G401.6 (cell line): ENCODE measurements around the gene SNX17.
A peak's percentile ranks its signal among the peaks of the same experiment; 100 is the strongest.
"Not testable (repeated sequence)": the region's sequence is repeated elsewhere in the genome, so short reads cannot be mapped to it uniquely, and the experiment has no call there.

ENCODE experiments used
- FAIRE-seq: peaks from 2 replicates; lab custom pipeline; 2012; peaks lifted over from hg19 to GRCh38; lab: Jason Lieb, UNC

SNX17 gene

GRCh38 chr2:27400348-27401135 is 30.1 kb downstream of the SNX17 start:
- FAIRE-seq: no peak

DNA sequence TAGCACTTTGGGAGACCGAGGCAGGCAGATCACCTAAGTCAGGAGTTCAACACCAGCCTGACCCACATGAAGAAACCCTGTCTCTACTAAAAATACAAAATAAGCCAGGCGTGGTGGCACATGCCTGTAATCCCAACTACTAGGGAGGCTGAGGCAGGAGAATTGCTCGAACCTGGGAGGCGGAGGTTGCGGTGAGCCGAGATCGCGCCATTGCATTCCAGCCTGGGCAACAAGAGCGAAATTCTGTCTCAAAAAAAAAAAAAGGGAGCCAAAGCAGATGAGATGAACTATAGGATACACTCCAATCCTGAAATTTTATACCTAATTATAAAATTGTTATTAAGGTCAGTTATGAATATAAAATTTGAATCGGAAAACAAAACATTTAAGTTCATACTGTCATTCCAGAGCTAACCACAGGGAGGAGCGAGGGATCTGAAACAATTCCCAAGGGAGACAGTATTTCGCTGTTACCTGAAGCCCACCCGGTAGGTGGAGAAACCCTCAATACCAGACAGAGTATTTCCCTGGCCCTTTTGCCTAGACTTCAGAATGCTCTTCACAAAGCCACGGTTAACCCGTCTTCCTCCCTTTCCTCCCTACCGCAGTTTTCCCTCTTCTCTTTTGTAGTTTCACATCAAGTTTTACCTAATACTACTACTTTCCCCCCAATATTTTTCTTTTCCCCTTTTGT is 37.5 kb downstream of the SNX17 start:
- peak; percentile 91 for FAIRE-seq

- FAIRE-seq: no peak
These were observed 38.3 kb downstream of the SNX17 start for GRCh38 chr2:27408601-27409320.

GRCh38 chr2:27409321-27410073 is 39.1 kb downstream of the SNX17 start, which contains the start of gene PPM1G:
Gene PPM1G, minus strand, starts transcription at chr2:27409591. Its CDS starts 169 bp downstream, at chr2:27409422.
- FAIRE-seq: peak; percentile 50

GRCh38 chr2:27412419-27413152 is 42.2 kb downstream of the SNX17 start:
- no peak for FAIRE-seq

DNA sequence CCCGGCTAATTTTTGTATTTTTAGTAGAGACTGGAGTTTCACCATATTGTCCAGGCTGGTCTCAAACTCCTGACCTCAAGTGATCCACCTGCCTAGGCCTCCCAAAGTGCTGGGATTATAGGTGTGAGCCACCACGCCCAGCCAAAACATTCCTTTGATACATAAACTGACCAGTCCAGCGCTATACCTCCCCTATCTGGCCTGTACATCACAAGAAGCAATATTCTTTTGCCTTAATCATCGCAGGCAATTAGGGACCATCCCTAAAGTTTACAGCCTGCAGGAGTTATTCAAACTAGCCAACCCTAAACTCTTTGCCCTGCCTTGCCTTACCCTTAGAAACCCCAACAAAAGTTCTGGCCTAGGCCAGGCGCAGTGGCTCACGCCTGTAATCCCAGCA is 45.7 kb downstream of the SNX17 start:
- no peak for FAIRE-seq

DNA sequence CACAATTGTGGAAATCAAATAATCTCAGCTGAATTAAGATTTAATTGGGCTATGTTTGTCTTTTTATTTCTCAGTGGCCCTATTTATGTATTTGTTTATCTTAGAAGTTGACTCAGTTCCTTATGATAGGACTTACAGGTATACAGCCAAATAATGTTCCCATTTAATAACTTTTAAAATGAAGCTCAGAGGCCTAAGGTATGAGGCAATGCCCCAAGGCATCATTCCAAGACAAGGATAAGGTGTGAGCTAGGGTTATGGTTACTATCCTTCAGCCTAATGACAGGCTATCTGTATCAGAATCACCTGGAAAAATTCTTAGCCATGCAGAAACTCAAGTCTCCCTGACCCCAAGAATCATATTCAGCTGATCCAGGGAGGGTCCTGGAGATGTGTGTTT is 50.6 kb downstream of the SNX17 start:
- FAIRE-seq: no peak

GRCh38 chr2:27421660-27422250 is 51.3 kb downstream of the SNX17 start:
- FAIRE-seq: no peak

GRCh38 chr2:27422958-27423357 is 52.5 kb downstream of the SNX17 start:
- FAIRE-seq: no peak

DNA sequence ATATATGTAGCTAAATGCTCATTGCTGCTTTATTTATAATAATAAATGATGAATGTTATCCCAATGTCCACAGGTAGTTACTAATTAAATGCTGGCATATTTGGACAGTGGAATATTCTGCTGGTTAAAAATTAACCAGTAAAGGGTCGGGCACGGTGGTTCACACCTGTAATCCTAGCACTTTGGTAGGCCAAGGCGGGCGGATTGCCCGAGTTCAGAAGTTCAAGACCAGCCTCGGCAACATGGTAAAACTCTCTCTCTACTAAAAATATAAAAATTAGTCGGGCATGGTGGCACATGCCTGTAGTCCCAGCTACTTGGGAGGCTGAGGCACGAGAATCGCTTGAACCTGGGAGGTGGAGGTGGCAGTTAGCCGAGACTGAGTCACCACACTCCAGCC is 54.6 kb downstream of the SNX17 start:
- FAIRE-seq: not testable (repeated sequence)
